SU-DHL-6 (cell line): ENCODE data around the gene NCAPH2.

ENCODE experiments used
- H2AFZ ChIP-seq: fragments of 200-600 bp; sonication (generic); 2 replicates; pipeline ENCODE4 v1.6.1; 2014; ENCODE audit warnings: low read depth, mild to moderate bottlenecking, moderate library complexity, mixed read lengths, antibody characterized with exemption, low read length; ENCODE audit not compliant: severe bottlenecking
- H3F3A ChIP-seq: fragments of 200-600 bp; shearing (Covaris generic); 2 replicates; pipeline ENCODE4 v1.6.0; 2016; ENCODE audit warnings: antibody characterized with exemption, mild to moderate bottlenecking; ENCODE audit not compliant: insufficient read depth
- H3K27ac ChIP-seq: fragments of 200-600 bp; sonication (generic); 2 replicates; pipeline ENCODE4 v1.5.1; 2016; ENCODE audit warnings: low read depth, mild to moderate bottlenecking, low read length, moderate library complexity, mixed read lengths
- H3K27me3 ChIP-seq: fragments of 200-600 bp; sonication (generic), shearing (Covaris generic); 2 replicates; pipeline ENCODE4 v1.6.0; 2014; ENCODE audit warnings: mild to moderate bottlenecking, low read length
- H3K36me3 ChIP-seq: fragments of 200-600 bp; sonication (generic); 2 replicates; pipeline ENCODE4 v1.6.1; 2014; ENCODE audit warnings: mild to moderate bottlenecking, low read length, mixed read lengths
- H3K4me2 ChIP-seq: fragments of 300-600, 200-600 bp; shearing (Covaris generic), sonication (generic); 2 replicates; pipeline ENCODE4 v1.6.0; 2014; ENCODE audit warnings: low read length, low read depth, mild to moderate bottlenecking; ENCODE audit not compliant: poor library complexity, severe bottlenecking
- H3K4me3 ChIP-seq: fragments of 200-600 bp; sonication (generic); 2 replicates; pipeline ENCODE4 v1.5.1; 2014; ENCODE audit warnings: antibody characterized with exemption, low read length, mild to moderate bottlenecking, mixed read lengths; ENCODE audit not compliant: insufficient read depth, poor library complexity, severe bottlenecking
- H3K79me2 ChIP-seq: fragments of 200-600 bp; sonication (generic); 2 replicates; pipeline ENCODE4 v1.6.1; 2014; ENCODE audit warnings: mild to moderate bottlenecking, low read length, moderate library complexity; ENCODE audit not compliant: insufficient read depth
- H3K9ac ChIP-seq: fragments of 200-600 bp; sonication (generic); 2 replicates; pipeline ENCODE4 v1.7.0; 2014; ENCODE audit warnings: mild to moderate bottlenecking, low read length
- H3K9me2 ChIP-seq: fragments of 200-600 bp; sonication (generic); replicated peaks from 2 replicates; pipeline ENCODE4 v1.6.1; 2014; ENCODE audit warnings: low read length; ENCODE audit not compliant: insufficient read depth
- H3K9me3 ChIP-seq: fragments of 200-600 bp; sonication (generic); 2 replicates; pipeline ENCODE4 v1.6.1; 2014; ENCODE audit warnings: low read length, mixed read lengths; ENCODE audit not compliant: insufficient read depth
- H4K20me1 ChIP-seq: fragments of 200-600 bp; sonication (generic); 2 replicates; pipeline ENCODE4 v1.6.1; 2014; ENCODE audit warnings: low read depth, mild to moderate bottlenecking, antibody characterized with exemption, low read length, moderate library complexity, mixed read lengths
- EZH2phosphoT487 ChIP-seq: fragments of 200-600 bp; sonication (generic), shearing (Covaris generic); conservative IDR thresholded peaks from 2 replicates; pipeline ENCODE4 v1.6.1; 2018; ENCODE audit warnings: mild to moderate bottlenecking, antibody characterized with exemption, low read length, moderate library complexity, mixed read lengths
- TF ChIP-seq, protein P1 (sequence below): fragments of 200-600 bp; sonication (generic); IDR thresholded peaks from one replicate; pipeline ENCODE4 v1.5.1; 2017; ENCODE audit warnings: antibody characterized with exemption, mild to moderate bottlenecking, low read length, moderate library complexity; ENCODE audit not compliant: insufficient read depth, poor library complexity, severe bottlenecking

Gene NCAPH2

GRCh38 chr22:50570861-50571260, 62.8 kb downstream of the NCAPH2 start:
- H3F3A ChIP-seq: no peaks in the 10 kb centered on the region; the same call in 1 of the 2 replicates
- no peaks in the 10 kb centered on the region for H4K20me1 ChIP-seq
- H3K79me2 ChIP-seq: no peaks in the 10 kb centered on the region
- TF ChIP-seq, protein P1, sequence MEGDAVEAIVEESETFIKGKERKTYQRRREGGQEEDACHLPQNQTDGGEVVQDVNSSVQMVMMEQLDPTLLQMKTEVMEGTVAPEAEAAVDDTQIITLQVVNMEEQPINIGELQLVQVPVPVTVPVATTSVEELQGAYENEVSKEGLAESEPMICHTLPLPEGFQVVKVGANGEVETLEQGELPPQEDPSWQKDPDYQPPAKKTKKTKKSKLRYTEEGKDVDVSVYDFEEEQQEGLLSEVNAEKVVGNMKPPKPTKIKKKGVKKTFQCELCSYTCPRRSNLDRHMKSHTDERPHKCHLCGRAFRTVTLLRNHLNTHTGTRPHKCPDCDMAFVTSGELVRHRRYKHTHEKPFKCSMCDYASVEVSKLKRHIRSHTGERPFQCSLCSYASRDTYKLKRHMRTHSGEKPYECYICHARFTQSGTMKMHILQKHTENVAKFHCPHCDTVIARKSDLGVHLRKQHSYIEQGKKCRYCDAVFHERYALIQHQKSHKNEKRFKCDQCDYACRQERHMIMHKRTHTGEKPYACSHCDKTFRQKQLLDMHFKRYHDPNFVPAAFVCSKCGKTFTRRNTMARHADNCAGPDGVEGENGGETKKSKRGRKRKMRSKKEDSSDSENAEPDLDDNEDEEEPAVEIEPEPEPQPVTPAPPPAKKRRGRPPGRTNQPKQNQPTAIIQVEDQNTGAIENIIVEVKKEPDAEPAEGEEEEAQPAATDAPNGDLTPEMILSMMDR: no peak
- TF ChIP-seq EZH2phosphoT487: no peak
- no peak overlapping the region for H3K27ac ChIP-seq
- H2AFZ ChIP-seq: no peak overlapping the region
- no peaks in the 10 kb centered on the region for H3K9me2 ChIP-seq
- H3K4me2 ChIP-seq: no peak overlapping the region
- H3K9me3 ChIP-seq: no peaks in the 10 kb centered on the region
- no peak overlapping the region for H3K9ac ChIP-seq
- H3K27me3 ChIP-seq: no peaks in the 10 kb centered on the region
- H3K4me3 ChIP-seq: no peak overlapping the region
- peaks cover 4% of the 10 kb centered on the region; the same call in 1 of the 2 replicates for H3K36me3 ChIP-seq

DNA sequence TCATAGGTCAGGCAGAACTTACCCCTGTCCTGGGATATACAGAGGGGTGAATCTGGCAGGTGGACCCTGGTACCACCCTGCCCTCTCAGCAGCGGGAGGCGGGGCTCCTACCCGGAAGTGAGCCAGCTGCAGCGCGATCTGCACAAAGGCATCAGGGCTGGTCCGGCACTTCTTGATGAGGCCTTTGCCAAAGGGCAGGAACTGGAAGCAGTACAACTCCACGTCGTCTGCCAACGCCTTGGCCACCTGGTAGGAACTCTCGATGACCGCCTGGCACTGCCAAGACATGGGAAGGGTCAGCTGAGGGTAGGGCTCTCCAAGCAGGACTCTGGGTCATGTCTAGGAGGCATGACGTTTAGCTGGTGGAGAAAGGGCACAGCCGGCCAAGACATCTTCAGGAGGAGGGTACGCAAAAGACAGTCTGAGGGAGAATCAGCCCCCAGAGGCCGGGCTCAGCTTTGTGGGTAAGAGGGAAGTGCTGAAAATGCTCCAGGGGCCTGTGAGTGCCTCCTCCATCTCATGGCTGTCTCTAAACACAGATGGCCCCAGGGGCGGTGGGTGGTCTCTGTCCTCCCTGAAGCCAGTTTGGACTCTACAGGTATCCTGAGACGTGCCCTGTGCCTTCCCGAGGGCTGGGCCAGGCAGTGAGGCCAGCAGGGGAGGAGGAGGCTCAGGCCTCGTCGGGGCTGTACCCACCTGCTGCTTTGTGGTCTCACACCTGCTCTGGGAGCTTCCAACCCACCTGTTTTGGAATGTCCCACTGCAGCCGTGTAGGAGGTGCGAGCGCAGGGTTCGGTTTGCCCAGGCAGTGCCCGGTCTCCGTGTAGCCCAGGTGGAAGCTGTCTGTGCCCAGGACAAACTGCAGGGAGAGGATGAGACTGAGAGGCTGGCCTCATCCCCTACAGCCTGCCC, 63.5 kb downstream of the NCAPH2 start:
- Histone ChIP-seq H3K9me2 (no peaks in the 10 kb centered on the region), H3K36me3 (peaks cover 4% of the 10 kb centered on the region; the same call in 1 of the 2 replicates), H3F3A (no peaks in the 10 kb centered on the region; the same call in 1 of the 2 replicates)

DNA sequence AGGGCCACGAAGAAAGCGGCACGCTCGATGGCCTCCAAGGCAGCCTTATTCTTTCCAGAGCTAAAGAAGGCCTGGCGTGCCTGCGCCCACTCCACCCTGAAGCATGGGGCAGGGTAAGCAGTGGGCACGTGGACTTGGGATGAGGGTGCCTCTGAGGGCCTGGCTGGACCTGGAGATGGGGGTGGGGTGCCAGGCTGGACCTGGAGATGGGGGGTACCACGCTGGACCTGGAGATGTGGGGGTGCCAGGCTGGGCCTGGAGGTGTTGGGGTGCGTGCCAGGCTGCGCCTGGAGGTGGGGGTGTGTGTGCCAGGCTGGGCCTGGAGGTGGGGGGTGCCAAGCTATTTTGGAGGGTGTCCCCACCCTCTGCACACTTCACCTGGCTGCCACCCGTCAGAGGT, 64.9 kb downstream of the NCAPH2 start:
- H3K9me3 ChIP-seq: no peaks in the 10 kb centered on the region
- no peak for TF ChIP-seq EZH2phosphoT487
- TF ChIP-seq, protein P1: no peak
- H3K4me3 ChIP-seq: no peak overlapping the region
- H3K36me3 ChIP-seq: 0 out of 2 replicates have a peak, but pooled peaks cover 4% of the 10 kb centered on the region
- no peak overlapping the region for H3K9ac ChIP-seq
- H4K20me1 ChIP-seq: no peaks in the 10 kb centered on the region
- no peak overlapping the region for H3K4me2 ChIP-seq
- no peaks in the 10 kb centered on the region for H3K27me3 ChIP-seq
- no peak overlapping the region for H3K27ac ChIP-seq
- H3K79me2 ChIP-seq: no peaks in the 10 kb centered on the region
- H2AFZ ChIP-seq: no peak overlapping the region
- H3F3A ChIP-seq: no peaks in the 10 kb centered on the region
- H3K9me2 ChIP-seq: no peaks in the 10 kb centered on the region

More for the DNA sequence above, 63.5 kb downstream of the NCAPH2 start:
- Histone ChIP-seq H2AFZ (no peak overlapping the region), H3K27me3 (no peaks in the 10 kb centered on the region), H3K27ac (no peak overlapping the region), H3K4me2 (no peak overlapping the region), H4K20me1 (no peaks in the 10 kb centered on the region), H3K4me3 (no peak overlapping the region), H3K9me3 (no peaks in the 10 kb centered on the region), H3K79me2 (no peaks in the 10 kb centered on the region), H3K9ac (no peak overlapping the region)
- TF ChIP-seq, protein P1: no peak
- TF ChIP-seq EZH2phosphoT487: no peak
